ENCODE data around the gene GRIFIN. TPM values are rescaled to one million over a fixed set of nuclear protein-coding genes. Genes with fewer than 3 reads are reported as not detected.

The GRIFIN gene
- total RNA-seq, 2 experiments from 2014 or later: not detected

- intact Hi-C loops (cut with micrococcal nuclease; ENCODE audit: unreplicated experiment): no loop called here
These were observed 34.9 kb upstream of the GRIFIN start for GRCh38 chr7:2510909-2511768.

GRCh38 chr7:2510130-2510776, 34.1 kb upstream of the GRIFIN start:
- DNase-seq (ENCODE audit: low spot score): no peak
- H3K4me3 ChIP-seq (ENCODE audit: low read depth, low read length, poor library complexity, severe bottlenecking): no peak overlapping the region

More at GRCh38 chr7:2510909-2511768, 34.9 kb upstream of the GRIFIN start:
- Histone ChIP-seq H3K4me3 (ENCODE audit: low read depth, low read length, poor library complexity, severe bottlenecking) (peak overlapping the region; percentile 43), H3K4me1 (ENCODE audit: insufficient read depth, low read length, poor library complexity, severe bottlenecking) (peaks cover 50% of the 10 kb centered on the region), H3K9me3 (ENCODE audit: low read length) (no peaks in the 10 kb centered on the region), H3K9me2 (ENCODE audit: insufficient read depth, low read length) (no peaks in the 10 kb centered on the region), H2AFZ (ENCODE audit: low read length) (peak overlapping the region; percentile 85), H3K36me3 (ENCODE audit: insufficient read depth, low read length) (no peaks in the 10 kb centered on the region), H3K79me2 (ENCODE audit: insufficient read depth, low read depth, low read length) (no peaks in the 10 kb centered on the region), H3K4me2 (ENCODE audit: low read length) (peak overlapping the region; percentile 74), H3K27ac (ENCODE audit: low read depth, low read length, poor library complexity, severe bottlenecking) (peak overlapping the region; percentile 71), H4K20me1 (ENCODE audit: insufficient read depth, low read length) (no peaks in the 10 kb centered on the region)
- CTCF ChIA-PET (ENCODE audit: unreplicated experiment): no interaction called here
- no peak for TF ChIP-seq EZH2phosphoT487 (IDR thresholded peaks at IDR 0.05; ENCODE audit: borderline replicate concordance, low read depth, low read length)
- TF ChIP-seq CTCF (conservative IDR thresholded peaks at IDR 0.05; ENCODE audit: low read length): no peak
- BruUV-seq (replicated peaks): no TSS peak
- peak; percentile 76 for DNase-seq (ENCODE audit: low spot score)
- POLR2A ChIA-PET: interaction anchor here (0.5 to 1.6 kb wide), 5 partner anchors 18 to 307 kb away, joined by 3 to 10 read pairs (median 5); no protein-coding TSS in a partner anchor

More at GRCh38 chr7:2510130-2510776, 34.1 kb upstream of the GRIFIN start:
- Histone ChIP-seq H3K79me2 (ENCODE audit: insufficient read depth, low read depth, low read length) (no peaks in the 10 kb centered on the region), H4K20me1 (ENCODE audit: insufficient read depth, low read length) (no peaks in the 10 kb centered on the region), H3K27ac (ENCODE audit: low read depth, low read length, poor library complexity, severe bottlenecking) (peak overlapping the region; percentile 71), H3K4me2 (ENCODE audit: low read length) (peak overlapping the region; percentile 74), H2AFZ (ENCODE audit: low read length) (peak overlapping the region; percentile 85; the same call in 1 of the 2 replicates), H3K9me3 (ENCODE audit: low read length) (no peaks in the 10 kb centered on the region), H3K9me2 (ENCODE audit: insufficient read depth, low read length) (no peaks in the 10 kb centered on the region), H3K36me3 (ENCODE audit: insufficient read depth, low read length) (no peaks in the 10 kb centered on the region), H3K4me1 (ENCODE audit: insufficient read depth, low read length, poor library complexity, severe bottlenecking) (peaks cover 50% of the 10 kb centered on the region)
- no TSS peak for BruUV-seq (replicated peaks)
- CTCF ChIA-PET (ENCODE audit: unreplicated experiment): no interaction called here
- POLR2A ChIA-PET: interaction anchor here (1.5 to 1.6 kb wide), 2 partner anchors 19 to 200 kb away, joined by 6 to 10 read pairs; no protein-coding TSS in a partner anchor
- TF ChIP-seq CTCF (conservative IDR thresholded peaks at IDR 0.05; ENCODE audit: low read length) (no peak), EZH2phosphoT487 (IDR thresholded peaks at IDR 0.05; ENCODE audit: borderline replicate concordance, low read depth, low read length) (no peak)
- intact Hi-C loops (cut with micrococcal nuclease; ENCODE audit: unreplicated experiment): no loop called here
